Psoas muscle (tissue), 8 donors: Measurements from ENCODE around the gene ASB17. TPM values are rescaled to one million over a fixed set of nuclear protein-coding genes. Genes with fewer than 3 reads are reported as not detected.

Source experiments
- ATAC-seq, 4 donors: fragments of 200-7000 bp; cut with Tn5 transposase; one replicate each; pipeline ENCODE4 v1.9.1; 2020; ENCODE audit warnings: moderate library complexity in 3 of 4, mild to moderate bottlenecking in 2 of 4
- DNase-seq, 2 donors: peaks; one replicate each; pipeline ENCODE4 v3.0.0-alpha.2; 2020
- H3K27ac ChIP-seq: fragments of 200-600 bp; one replicate; pipeline ENCODE4 v1.8.0; 2022
- H3K27me3 ChIP-seq, 3 donors: fragments of 200-600 bp in 1 of 3; one replicate each; pipeline versions ENCODE4 v1.6.1 to v1.8.0; 2013 to 2022; ENCODE audit warnings: low read length in 2 of 3, mild to moderate bottlenecking in 2 of 3, moderate library complexity in 1 of 3; ENCODE audit not compliant: insufficient read depth in 3 of 3
- H3K36me3 ChIP-seq, 2 donors: fragments of 200-600 bp in 1 of 2; one replicate each; pipeline versions ENCODE4 v1.6.1 to v1.8.0; 2013 to 2022; ENCODE audit warnings: low read depth in 1 of 2, mild to moderate bottlenecking in 1 of 2, moderate library complexity in 1 of 2; ENCODE audit not compliant: insufficient read depth in 1 of 2
- H3K4me1 ChIP-seq: fragments of 200-600 bp; one replicate; pipeline ENCODE4 v1.8.0; 2022
- H3K4me3 ChIP-seq: fragments of 200-600 bp; one replicate; pipeline ENCODE4 v1.8.0; 2022; ENCODE audit warnings: mild to moderate bottlenecking
- H3K9me3 ChIP-seq: fragments of 200-600 bp; one replicate; pipeline ENCODE4 v1.8.0; 2022
- WGBS, 3 donors: extraction: QIAGEN DNeasy Blood & Tissue Kit; methylation state at CpG; one replicate each; pipeline versions ENCODE4 v1.1.6 to v1.1.7; 2013; 5-methylcytosine and 5-hydroxymethylcytosine counted together
- intact Hi-C, 2 donors: fragments of 100-400 bp; cut with DNase I; formaldehyde crosslinking; loops; one replicate each; pipeline versions ENCODE4 v1.11.0 to v1.14.2; 2022
- polyA plus RNA-seq, 3 donors: library from polyadenylated mRNA; stranded (reverse); fragments of 200-250 nt; gene quantifications; one replicate each; pipeline ENCODE4 v1.2.3, GENCODE V29; 2013
- total RNA-seq, 4 donors: library from RNA; stranded (reverse); fragmentation: NEBNext Ultra II Directional in 2 of 4; extraction: Animal tissue kit (Norgen Biotek cat#: 25700) in 2 of 4; gene quantifications; one replicate each; pipeline versions ENCODE4 v1.2.1 to v1.2.4, GENCODE V29; 2021 to 2023
- TF ChIP-seq, protein P1 (sequence below): fragments of 200-600 bp; IDR thresholded peaks from one replicate; pipeline ENCODE4 v1.8.0; 2022; ENCODE audit warnings: antibody characterized with exemption
- donor health status: healthy with polysubstance abuse.
- donor health status: DM: no; HTN: no; CAD: no; lungs with moderate emphysema.
- donor health status: Bipolar disorder and iron deficiency.
- donor health status: healthy.
- donor health status: DM: yes; HTN: yes; CAD: no.
- donor health status: DM: no; HTN: no; CAD: no.
- donor health status: DM: no; HTN: no; CAD: no.
- donor health status: DM: yes; HTN: yes; CAD: no.

The ASB17 gene
- total and polyA plus RNA-seq, 7 donors, result not detected

- intact Hi-C loops, result no loop called here
- Histone ChIP-seq H3K36me3 (no peaks in the 10 kb centered on the region), H3K9me3 (no peaks in the 10 kb centered on the region), H3K27ac (no peak overlapping the region), H3K4me3 (no peak overlapping the region), H3K27me3 (no peaks in the 10 kb centered on the region), H3K4me1 (no peaks in the 10 kb centered on the region)
- TF ChIP-seq, protein P1, sequence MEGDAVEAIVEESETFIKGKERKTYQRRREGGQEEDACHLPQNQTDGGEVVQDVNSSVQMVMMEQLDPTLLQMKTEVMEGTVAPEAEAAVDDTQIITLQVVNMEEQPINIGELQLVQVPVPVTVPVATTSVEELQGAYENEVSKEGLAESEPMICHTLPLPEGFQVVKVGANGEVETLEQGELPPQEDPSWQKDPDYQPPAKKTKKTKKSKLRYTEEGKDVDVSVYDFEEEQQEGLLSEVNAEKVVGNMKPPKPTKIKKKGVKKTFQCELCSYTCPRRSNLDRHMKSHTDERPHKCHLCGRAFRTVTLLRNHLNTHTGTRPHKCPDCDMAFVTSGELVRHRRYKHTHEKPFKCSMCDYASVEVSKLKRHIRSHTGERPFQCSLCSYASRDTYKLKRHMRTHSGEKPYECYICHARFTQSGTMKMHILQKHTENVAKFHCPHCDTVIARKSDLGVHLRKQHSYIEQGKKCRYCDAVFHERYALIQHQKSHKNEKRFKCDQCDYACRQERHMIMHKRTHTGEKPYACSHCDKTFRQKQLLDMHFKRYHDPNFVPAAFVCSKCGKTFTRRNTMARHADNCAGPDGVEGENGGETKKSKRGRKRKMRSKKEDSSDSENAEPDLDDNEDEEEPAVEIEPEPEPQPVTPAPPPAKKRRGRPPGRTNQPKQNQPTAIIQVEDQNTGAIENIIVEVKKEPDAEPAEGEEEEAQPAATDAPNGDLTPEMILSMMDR, result no peak
- no peak for DNase-seq
- ATAC-seq, result no peak
- WGBS, 3 donors, result 24 to 54% (median 49%) methylated on average over 1 of the region's 1 CpG
These were observed 61.3 kb downstream of the ASB17 start for GRCh38 chr1:75870951-75871350.

Other genes starting within 250 kb of the ASB17 start
- 100 to 1,000 TPM; 156 to 203 (median 171) TPM for gene ACADM, start 207.7 kb downstream of the ASB17 start, total RNA-seq
- gene ACADM, start 207.7 kb downstream of the ASB17 start, polyA plus RNA-seq, result 100 to 1,000 TPM; 101 to 226 (median 149) TPM
- 100 to 1,000 TPM in 1 of 4 donors, 10 to 100 TPM in 3; 53.9 to 101 (median 80.2) TPM for gene RABGGTB, start 146.1 kb downstream of the ASB17 start, total RNA-seq
- 10 to 100 TPM; 79.3 to 85.4 (median 83.7) TPM for gene RABGGTB, start 146.1 kb downstream of the ASB17 start, polyA plus RNA-seq
- gene MSH4, start 135.5 kb downstream of the ASB17 start, total RNA-seq, result 1 to 10 TPM in 1 of 4 donors, under 1 TPM in 3; 0.74 to 1.0 (median 0.82) TPM
- gene MSH4, start 135.5 kb downstream of the ASB17 start, polyA plus RNA-seq, result under 1 TPM; 0.11 to 0.74 (median 0.26) TPM
- 1 to 10 TPM; 2.3 to 5.4 (median 3.9) TPM for gene ST6GALNAC3, start 142.3 kb upstream of the ASB17 start, total RNA-seq
- 1 to 10 TPM; 1.3 to 1.9 (median 1.8) TPM for gene ST6GALNAC3, start 142.3 kb upstream of the ASB17 start, polyA plus RNA-seq